Fibroblast of mammary gland (primary cell): Measurements from ENCODE around the gene GSTO1.

Experiments used
- DNase-seq: peaks from one replicate; pipeline ENCODE4 v3.0.0-alpha.2; 2010; ENCODE audit warnings: low read depth
- H3K4me3 ChIP-seq: 2 replicates; pipeline ENCODE4 v1.5.1; 2011; ENCODE audit warnings: low read depth, mild to moderate bottlenecking, low read length, moderate library complexity; ENCODE audit not compliant: control insufficient read depth
- TF ChIP-seq, protein P1 (sequence below): conservative IDR thresholded peaks from 2 replicates; pipeline ENCODE4 v1.5.1; 2011; ENCODE audit warnings: low read depth, low read length, inconsistent platforms; ENCODE audit not compliant: control insufficient read depth, insufficient read depth

GSTO1 gene

DNA sequence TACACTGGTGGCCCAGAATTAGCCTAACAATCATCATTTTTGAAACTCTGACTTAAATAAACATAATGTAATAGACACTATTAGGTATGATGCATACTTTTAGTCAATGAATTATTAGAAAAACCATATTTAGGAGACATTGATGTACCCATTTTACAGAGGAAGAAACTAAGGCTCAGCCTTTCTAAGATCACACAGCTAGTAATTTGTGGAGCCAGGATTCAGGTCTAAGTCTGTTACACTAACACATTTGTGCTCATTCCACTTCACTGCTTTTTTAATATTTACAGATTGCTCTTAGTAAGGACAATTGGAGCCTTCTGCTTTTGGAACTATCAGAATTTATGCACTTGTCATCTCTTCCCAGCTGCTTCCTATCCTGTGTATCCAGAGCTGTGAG is 31.4 kb upstream of the GSTO1 start:
- no peak for DNase-seq
- H3K4me3 ChIP-seq = no peak overlapping the region
- TF ChIP-seq, protein P1, sequence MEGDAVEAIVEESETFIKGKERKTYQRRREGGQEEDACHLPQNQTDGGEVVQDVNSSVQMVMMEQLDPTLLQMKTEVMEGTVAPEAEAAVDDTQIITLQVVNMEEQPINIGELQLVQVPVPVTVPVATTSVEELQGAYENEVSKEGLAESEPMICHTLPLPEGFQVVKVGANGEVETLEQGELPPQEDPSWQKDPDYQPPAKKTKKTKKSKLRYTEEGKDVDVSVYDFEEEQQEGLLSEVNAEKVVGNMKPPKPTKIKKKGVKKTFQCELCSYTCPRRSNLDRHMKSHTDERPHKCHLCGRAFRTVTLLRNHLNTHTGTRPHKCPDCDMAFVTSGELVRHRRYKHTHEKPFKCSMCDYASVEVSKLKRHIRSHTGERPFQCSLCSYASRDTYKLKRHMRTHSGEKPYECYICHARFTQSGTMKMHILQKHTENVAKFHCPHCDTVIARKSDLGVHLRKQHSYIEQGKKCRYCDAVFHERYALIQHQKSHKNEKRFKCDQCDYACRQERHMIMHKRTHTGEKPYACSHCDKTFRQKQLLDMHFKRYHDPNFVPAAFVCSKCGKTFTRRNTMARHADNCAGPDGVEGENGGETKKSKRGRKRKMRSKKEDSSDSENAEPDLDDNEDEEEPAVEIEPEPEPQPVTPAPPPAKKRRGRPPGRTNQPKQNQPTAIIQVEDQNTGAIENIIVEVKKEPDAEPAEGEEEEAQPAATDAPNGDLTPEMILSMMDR = no peak

DNA sequence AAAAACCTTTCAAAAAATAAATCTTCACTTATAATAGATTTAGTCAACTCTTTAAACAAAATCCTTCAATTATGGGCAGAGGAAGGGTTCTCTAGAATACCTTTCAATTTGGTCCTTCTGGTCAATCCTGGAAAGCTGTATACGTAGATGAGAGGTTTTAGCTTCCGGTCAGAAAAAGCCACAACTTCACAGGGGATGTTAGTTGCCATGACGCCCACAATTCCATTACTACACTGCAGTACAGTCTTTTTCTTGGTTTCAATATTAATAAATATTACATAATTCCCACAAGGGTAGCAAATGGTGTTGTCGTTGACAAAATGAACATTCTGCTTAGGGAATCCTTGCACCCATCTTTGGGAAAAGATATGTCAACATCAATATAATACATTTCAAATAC is 24.2 kb upstream of the GSTO1 start:
- no peak for DNase-seq

DNA sequence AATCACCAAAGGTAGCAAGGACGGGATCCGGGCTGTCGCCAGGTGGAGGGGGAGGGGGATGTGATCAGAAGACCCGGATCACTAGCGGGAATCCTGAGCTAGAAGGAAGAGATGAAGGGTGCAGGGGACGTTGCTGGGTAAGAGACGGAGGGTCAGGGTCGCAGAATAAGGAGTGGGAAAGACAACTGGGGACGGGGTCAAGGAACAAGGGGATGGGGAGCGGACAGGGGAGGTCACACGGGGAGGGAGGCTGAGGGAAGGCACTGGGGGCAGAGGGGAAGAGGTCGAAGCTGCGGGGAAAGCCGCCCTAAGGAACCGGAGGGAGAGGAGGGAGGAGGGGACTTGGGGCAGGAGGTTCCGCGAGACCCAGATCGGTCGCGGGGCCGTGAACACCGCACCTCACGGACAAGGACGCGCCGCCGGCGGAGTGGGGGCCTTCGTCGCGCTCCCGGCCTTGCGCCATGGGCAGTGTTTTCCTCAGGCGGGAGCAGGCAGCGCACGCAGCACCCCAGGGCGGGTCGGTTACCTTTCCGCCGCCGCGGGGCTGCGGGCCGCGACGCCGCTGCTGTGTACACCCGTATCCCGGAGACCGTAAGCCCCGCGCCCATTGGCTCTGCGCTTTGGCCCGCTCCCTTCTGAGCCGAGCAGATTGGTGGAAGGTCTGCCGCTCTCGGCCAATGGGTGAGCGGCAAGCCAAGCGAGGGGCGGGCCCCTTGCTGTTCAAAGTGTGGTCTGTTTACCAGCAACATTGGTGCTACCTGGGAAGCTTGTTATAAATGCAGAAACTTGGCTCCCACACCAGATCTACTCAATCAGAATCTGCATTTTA is 22.7 kb upstream of the GSTO1 start, which contains the start of gene CFAP43:
CFAP43 (minus strand) TSS at position 581 of the 829 bp plus-strand sequence; CDS start at position 463, 118 bp downstream.
- DNase-seq = peak; percentile 92
- H3K4me3 ChIP-seq = peak within 1 kb of the TSS; percentile 57
- TF ChIP-seq, protein P1 = no peak

More for the DNA sequence above, 24.2 kb upstream of the GSTO1 start:
- TF ChIP-seq, protein P1 = no peak
- no peak overlapping the region for H3K4me3 ChIP-seq

DNA sequence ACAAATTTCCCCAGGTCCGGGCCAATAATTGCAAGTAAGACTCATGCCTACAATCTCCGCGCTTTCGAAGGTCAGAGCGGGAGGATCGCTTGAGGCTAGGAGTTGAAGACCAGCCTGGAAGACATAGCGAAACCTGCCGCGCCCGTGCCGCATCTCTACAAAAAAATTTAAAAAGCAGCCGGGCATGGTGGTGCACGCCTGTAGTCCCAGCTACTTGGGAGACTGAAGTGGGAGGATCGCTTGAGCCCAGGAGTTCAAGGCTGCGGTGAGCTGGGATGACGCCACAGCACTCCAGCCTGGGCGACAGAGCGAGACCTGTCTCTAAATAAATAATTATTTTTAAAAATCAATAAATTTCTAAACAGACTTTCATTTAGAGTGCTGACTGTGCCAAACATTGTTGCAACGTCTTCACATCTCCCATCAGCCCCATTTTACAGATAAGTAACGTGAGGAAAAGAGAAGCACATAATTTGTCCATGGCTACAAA is 22.0 kb upstream of the GSTO1 start:
- peak overlapping the region; percentile 57 for H3K4me3 ChIP-seq
- no peak for DNase-seq
- TF ChIP-seq, protein P1 = no peak

DNA sequence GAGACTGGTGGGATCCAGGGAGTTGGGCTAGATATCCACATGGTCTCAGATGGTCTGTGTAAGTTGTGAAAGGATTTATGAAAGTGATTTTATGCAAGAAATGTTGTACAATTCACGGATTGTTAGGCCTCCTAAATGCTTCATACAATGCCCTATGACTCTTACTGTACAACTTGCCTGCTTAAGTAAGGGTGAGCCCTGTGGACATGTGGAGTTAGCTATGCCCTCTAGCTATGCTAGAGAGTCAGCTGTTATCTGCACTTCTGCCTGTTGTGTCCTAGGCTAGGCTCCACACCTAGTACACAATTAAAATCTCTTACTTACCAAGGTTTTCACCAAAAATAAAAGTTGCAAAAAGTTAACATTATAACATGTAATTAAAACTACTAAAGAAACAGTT is 20.9 kb upstream of the GSTO1 start:
- DNase-seq = no peak
- no peak overlapping the region for H3K4me3 ChIP-seq
- TF ChIP-seq, protein P1 = no peak

DNA sequence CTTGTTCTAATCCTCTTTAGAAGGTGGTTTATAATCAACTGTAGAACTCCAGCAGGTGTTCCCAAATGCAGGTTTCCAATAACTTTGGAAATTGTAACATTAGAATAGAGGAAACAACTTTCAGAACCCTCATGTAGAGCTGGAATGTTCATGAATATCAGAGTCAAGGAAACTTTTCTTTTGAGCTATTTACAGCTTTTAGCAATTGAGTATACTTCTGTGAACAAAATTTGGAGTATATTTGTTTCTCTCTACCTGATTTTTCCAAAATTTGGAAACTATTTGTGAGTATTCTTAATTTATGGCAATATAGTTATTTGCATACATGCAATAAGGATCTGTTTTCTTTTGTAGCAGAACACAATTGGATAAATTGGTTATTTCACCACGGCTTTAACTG is 19.8 kb upstream of the GSTO1 start:
- no peak overlapping the region for H3K4me3 ChIP-seq
- DNase-seq = no peak
- TF ChIP-seq, protein P1 = no peak
